GM18873 (cell line): ENCODE measurements around the gene VPS13D.

ENCODE experiments used
- ATAC-seq: cut with Tn5 transposase; IDR thresholded peaks from one replicate; pipeline ENCODE4 v1.9.1; 2021; ENCODE audit warnings: mild to moderate bottlenecking, moderate library complexity, moderate number of reproducible peaks; ENCODE audit not compliant: unreplicated experiment, low FRiP score

VPS13D gene

DNA sequence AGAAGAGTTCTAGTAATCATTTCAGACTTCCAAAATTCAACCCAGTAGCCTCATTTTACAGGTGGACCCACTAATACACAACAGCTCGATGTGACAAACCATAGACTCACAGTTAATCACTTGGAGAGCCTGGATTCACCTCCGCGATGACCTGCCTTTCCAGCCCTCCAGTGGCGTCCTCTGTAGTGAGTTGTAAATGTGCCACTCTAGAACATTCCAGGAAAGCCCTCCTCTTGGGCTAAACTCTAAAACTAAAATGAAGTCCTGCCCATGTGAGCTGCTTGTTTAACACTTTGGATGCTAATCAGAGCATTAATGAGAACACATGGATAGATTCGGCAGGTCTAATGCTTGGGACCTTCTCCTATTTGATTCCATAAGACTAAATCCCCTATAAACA is 247.5 kb downstream of the VPS13D start:
- no peak for ATAC-seq

DNA sequence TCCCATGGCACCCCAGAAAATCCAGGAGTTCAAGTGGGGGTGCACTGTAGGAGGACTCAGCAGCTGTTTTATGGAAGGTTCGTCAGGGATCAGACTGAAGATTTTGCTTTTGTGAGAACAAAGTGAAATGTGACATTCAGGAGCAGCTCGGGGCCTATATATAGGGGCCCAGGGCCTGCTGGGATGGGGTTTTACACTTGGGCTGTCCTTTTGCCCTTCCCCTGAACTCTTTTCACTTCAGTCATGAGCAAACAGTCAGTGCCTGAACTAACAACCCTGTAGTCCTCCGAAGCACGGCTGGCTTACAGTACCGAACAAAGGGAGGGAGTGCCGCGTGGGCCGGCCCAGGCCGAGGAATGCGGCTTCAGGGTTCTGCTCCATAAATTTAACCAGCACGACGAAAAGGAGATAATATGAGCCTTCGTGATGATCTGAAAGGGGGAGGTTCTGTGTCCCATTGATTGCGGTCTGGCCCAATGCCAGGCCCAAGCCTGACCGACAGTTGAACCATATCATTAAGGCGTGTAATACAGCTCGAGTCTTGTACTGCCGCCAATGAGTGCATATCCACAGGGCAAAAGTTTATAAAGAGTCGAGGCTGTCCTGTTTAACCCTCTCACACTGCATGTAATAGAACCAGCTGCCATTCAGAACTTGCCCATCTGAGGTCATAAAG is 248.2 kb downstream of the VPS13D start:
- ATAC-seq, result no peak

DNA sequence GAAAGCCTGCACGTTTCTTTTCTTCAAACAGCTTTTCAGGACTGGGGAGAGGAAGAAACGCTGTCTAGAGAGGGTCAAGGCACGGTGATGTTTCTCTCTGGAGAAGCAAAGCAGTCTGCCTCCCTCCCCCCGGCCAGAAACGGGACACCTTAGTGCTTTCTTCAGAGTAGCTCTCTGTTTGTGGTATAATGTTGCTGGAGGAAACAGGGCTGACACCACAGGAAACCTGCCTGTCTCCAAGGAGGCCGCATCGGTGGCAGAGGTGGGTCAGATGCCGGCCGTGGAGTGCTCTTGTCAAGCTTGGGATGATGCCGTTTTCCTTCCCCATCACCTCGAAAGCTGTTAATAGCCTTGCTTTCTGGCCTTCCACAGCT is 248.8 kb downstream of the VPS13D start:
- ATAC-seq, result no peak

DNA sequence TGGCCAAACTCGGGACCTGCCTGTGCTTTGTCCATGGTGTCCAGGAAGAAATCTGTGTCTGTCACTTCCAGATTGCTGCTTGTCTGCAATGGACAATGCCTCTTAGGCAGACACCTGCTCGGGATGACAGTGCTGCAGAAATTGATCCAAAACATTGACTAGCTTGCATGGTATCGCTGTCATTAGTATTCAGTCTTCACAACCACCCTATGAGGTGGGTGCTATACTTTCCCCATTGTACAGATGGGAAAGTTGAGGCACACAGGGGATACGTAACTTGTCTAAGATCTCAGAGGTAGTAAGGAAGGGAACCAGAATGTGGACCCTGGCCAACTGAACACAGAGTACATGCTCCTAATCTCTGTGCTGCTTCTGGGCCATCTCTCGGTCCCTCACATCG is 249.5 kb downstream of the VPS13D start:
- ATAC-seq, result no peak

DNA sequence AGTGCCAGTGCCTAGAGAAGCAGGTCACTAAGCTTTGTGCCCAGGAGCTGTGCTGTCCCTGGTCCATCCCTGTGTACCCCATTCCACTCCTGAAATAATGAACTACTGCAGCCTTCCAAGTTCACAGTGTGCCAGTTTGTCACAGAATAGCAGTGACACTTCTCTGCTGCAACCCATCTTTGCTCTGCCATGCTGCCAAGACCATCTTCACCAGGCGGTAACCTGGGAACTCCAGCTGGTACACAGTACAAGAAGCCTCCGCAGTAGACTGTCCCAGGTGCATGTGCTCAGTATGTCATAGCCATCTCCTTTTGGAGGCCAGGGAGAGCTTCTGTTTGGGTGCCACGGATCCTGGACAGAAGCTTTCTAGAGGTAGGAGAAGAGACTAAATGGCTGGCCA is 250.2 kb downstream of the VPS13D start:
- ATAC-seq, result no peak

DNA sequence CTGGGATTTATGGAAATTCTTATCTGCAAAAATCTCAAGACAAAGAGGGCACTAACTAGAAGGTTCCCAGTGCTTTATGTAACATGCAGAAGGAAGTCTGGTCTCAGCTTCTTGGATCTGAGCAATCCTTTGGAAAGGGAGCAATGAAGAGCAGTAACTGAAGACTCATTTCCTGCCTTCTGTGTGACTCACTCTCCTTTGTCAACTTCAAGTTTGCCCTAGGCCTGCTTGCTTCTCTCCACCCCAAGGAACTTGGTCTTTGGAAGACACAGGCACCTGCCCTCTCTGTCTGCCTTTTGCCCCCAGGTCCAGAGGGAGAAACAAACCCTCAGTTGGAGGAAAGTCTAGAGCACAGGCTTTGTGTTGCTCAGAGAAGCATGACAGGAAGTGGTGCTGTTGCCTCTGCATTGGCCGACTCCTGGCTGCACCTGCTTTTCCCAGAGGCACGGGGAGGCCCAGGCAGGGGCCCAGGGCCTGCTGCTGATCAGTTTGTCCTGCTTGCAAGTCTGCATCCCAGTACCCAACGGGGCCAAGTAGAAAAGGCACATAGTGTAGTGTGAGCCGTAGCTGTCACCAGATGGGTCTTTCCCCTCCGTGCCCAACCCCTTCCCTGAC is 251.0 kb downstream of the VPS13D start:
- no peak for ATAC-seq

DNA sequence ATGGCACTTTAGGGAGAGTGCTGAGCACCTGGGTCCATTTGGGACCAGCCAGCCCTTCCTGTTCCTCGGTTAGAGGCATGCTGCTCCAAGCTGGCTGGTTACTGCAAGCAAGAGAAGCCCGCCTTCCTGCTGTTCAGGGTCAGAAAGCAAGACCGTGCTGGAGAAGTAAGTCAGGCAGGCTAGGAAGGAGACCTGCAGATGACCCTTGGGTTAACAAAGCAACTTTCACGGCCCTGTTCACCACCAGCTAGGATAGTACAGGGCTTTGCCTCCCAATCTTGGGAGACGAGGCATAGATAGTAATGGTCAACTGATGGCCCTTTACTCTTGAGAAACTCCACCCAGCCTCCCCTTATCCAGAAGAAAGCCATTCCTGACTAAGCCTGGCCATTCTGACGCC is 252.1 kb downstream of the VPS13D start:
- no peak for ATAC-seq

DNA sequence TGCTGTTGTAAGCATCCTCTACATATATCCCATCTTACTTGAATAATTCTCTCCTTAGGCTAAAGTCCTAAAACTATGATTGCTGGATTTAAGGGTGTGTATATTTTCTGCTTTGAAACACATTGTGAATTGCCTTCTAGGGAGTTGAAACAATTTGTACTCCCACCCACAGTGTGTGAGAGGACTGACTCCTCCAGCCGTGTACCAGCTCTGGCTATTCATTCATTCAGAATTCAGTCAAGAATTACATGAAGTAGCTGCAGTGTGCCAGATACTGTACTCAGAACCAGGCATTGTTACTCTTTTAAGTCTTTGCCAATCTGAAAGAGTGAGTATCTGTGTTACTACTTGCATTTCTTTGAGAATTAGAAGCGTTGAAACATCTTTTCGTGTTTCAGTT is 253.2 kb downstream of the VPS13D start:
- ATAC-seq, result no peak

DNA sequence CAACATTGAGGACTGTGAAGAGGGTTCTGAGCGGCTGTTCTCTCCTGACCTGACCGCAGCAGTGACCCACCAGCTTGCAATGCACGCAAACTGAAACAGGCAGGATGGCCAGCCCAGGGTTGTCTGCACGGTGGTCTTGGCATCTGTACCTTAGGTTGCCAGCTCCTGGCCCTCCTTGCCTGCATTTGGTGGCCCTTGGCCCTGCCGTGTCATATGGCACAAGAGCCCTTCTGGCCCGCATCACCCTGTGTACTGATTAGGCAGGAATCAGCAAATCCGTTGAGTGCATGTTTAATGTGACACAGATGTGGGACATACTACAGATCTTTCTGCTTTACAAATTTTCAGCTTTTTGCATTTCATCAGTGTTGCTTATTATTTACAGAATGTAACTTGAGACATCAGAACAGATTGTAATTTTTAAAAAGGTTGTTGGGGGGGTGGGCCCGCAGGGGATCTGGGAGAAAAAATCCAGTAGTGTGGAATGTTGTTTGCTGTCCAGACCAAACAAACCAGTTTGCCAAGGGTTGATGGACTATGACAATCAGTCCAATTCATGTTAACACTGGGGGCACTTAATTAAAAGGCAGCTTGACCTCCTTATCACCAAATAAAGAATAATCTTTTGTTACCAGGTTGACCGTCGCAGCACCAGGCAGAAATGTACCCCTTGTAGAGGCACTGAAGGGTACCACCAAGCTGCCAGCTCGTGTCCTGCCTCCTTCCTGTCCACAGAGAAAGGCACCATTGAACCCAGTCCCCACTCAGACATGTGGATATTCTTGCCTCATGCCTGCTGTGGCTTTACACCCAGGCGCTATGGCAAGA is 255.6 kb downstream of the VPS13D start:
- no peak for ATAC-seq

DNA sequence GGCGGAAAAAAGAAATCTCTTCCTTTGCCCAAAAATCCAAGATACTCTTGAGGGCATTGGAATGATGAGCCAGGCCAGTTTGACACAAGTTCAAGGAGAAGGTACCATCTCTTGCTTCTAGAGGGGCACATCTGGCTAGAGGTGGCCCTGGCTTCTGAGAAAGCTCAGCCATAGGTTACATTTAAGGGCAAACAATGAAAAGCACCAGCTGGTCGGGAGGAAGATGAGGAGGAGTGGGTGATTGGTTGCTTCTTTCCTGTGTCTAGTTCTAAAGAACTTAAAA is 256.2 kb downstream of the VPS13D start:
- ATAC-seq, result no peak

DNA sequence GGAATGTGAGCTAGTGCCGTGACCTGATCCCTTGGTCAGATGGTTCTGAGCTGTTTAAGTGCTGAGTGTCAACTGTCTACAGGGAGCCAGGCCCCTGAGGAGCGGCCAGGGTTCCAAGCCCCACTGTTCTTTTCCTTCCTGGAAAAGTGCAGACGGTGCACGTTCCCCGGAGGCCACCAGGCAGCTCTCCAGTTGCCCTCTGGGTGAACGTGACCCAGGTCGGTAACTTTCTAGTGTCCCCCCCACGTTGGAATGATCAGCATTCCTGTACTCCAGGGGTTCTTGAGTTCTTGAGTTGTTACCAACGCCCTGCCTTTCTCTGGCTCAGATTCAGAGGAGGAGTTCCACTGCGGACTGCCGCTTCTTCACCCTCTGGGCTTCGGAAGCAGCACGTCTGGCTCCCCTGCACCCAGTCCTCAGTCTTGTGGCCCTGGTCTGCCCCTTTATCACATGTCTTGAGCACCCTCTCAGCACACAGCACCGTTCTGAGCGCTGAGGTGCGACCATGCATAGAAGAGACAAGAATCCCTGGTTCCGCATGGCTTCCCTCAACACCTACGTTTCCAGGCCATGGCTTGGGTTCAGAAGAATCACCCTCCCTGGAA is 256.7 kb downstream of the VPS13D start:
- no peak for ATAC-seq

DNA sequence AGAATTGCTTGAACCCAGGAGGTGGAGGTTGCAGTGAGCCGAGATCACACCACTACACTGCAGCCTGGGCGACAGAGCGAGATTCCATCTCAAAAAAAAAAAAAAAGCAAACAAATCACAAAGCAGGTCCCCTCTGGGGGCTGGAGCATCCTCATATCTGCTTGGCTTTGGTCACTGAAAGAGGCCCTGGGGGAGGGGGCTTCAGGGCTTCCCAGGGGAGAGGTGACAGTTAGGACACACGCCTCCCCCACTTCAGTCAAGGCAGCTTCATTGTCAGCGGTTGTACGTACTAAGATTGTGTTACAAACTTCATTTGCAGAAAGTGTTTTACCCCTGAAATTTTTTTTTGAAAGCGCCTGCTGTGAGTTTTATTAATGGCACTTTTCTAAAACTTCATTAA is 257.7 kb downstream of the VPS13D start:
- no peak for ATAC-seq

DNA sequence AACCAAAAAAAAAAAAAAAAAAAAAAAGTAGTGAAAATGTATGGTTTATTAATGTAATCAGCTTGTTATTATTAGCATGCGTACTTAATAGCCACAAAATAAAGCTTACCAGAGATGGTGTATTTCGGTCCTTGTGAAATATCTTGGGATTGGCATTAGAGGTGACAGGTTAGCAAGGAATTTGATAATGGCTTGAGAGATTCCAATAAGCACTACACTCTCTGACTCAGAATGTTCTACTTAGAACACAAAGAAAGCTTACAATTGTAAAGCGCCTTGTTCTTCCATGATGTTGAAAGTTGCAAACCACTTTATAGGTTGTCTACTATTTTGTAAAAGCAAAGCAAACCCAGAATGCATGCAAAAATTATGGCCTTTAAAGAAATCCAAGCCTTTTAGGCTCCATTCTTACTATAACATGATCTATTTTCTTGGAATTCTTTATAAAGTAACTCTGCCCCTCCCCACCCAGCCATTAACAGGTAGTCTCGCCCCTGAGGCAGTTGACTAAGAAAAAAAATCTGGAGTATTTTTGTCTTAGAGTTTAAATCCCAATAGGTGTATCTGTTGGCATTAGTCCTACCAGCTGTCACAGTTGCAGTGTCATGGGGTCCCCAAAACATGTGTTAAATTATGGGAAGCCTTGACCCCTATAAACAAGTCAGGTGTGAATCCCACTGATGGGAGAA is 259.0 kb downstream of the VPS13D start:
- ATAC-seq, result no peak

DNA sequence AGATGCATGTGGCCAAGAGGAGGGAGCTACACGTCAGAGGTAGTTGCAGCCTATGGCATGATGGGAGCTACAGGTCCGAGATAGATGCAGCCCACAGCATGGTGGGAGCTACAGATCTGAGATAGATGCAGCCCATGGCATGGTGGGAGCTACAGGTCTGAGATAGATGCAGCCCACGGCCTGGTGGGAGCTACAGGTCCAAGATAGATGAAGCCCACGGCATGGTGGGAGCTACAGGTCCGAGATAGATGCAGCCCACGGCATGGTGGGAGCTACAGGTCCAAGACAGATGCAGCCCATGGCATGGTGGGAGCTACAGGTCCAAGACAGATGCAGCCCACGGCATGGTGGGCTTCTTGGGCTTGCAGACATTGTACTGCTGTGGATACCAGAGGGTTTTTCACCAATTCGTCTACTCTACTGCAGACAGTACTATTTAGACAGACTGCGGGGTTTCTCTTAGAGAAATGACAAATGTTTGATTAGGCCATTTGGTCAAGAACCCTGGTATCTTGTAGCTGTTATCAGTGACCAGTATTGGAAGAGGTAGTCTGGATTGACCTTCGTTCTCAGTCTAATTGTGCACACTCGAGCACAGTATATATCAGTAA is 260.8 kb downstream of the VPS13D start:
- ATAC-seq, result no peak

DNA sequence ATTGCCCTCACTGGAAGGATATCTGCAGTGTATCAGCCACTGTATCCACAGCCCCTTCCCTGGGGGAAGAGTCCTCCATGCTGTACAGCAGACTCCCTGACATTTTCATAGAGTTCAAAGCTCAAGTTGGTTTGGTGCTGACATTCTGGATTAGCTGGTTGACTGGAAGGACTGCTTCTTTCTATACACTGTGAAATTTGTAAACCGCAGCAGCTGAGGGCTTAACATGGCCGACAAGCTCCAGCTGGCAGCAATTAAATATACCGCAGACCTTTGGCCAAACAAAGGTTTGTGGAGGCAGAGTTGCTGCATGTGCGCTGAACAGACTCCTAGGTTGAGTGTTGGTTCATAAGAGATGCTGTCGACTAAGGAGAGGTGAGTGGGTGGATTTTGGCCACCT is 261.8 kb downstream of the VPS13D start:
- no peak for ATAC-seq

DNA sequence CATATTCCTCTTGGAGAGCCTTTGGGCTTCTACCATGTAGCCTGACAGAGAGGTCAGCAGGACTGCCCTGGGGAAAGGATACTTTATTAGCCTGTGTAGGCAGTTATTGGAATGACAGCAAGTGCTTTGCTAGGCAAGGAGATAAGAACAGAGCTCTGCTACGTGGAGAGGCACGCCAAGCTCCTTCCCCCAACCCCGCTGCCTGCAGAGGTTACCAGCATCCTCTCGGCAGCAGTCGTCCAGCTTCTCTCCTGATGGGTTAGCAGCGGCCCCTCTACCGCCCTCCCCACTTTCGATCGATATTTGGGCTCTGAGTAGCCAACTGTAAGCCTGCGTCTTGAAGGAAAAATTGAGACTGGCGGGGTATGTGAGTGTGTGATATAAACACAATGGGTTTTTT is 265.9 kb downstream of the VPS13D start:
- ATAC-seq, result no peak

DNA sequence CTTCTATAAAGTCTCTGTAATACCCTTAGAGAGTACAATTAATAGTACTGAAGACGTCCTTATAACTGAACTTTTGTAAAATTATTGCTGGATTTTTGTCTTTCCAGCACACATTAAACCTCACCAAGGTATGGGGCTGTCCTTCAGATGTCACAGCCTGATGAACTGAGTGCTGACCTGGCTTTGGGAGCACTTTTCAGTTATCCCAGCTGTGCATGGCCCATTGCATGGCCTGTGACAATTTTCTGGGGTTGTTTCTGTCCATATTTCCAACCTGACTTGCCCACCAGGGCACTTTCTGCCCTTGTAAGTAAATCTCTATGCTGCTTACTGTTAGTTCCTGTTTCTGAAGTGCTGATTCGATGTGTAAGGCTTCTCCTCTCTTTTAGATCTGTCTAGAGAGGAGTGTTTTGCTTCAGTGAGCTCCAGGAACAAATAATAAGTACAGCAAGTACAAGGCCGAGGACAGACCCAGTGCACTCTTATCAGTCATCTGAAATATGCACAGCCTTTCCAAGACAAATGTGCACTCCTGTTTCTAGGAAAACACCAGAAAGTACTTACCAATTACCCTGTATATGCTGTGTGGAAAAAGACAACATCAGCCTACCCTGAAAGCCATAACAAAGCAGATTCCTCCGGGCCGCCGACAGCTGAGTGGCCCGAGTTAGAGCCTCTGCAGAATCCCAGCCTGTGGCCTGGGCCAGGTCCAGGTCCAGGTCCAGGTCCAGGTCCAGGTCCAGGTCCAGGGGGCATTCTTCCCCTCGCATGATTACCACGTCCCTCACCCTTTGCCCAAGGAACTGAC is 266.5 kb downstream of the VPS13D start:
- ATAC-seq, result no peak

DNA sequence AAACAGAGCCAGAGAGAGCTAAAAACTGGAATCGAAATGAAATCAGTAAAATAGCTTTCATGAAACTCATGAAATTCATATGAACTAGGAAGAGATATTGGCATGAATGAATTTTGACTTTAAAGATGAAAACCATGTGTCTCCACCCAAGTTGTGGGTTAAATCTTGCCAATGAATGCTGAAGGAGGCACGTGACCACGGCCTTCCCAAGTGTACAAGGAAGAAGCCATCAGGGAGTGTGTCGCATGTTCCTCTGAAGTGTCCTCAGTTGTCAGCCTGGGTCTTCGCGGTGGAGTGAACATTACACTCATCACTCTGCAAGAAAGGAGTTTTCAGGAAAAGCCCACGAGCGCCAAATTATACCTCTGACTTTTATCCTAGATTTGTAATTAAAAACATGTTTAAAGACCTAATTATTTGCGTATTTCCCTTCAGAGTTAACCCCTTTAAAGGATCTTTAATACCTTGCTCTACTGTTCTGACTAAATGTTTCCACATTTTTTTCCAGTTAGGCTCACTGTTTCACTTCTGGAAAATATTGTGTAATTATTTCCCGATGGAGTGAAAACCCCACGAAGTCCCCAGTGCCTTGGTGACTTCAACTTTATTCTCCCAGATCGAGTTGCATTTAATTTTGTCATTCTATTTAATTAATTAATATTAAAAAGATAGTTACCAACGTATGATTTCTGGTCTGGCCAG is 269.9 kb downstream of the VPS13D start:
- no peak for ATAC-seq

DNA sequence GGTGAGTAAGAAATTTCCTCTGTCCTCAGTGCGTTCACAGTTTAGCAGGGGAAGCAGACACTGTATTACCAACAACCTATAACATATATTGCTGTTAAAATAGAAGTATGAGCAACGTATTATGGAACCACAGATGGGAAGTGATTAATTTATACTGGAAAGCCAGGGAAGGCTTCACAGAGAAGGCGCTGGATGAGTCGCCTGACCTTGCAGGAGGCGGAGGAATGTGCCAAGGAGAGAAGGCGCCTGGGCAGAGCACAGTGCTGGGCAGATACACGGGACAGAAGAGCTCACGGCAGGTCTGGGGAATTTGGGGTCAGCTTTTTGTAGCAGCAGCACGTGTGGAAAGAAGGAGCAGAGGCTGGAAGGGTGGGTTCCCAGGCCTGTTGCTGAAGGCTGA is 271.8 kb downstream of the VPS13D start:
- ATAC-seq, result no peak
